Coronary artery (tissue), 2 donors: Measurements from ENCODE around the gene FCMR.

Experiments used
- DNase-seq: peaks from one replicate; pipeline ENCODE4 v3.0.0-alpha.2; 2017; ENCODE audit warnings: low spot score
- H3K27ac ChIP-seq, 2 donors: fragments of 200-600 bp; sonication (generic); one replicate each; pipeline ENCODE4 v1.5.1; 2016 to 2019
- H3K4me3 ChIP-seq: fragments of 200-600 bp; sonication (generic); 2 replicates; pipeline ENCODE4 v1.5.1; 2016; ENCODE audit warnings: mild to moderate bottlenecking, moderate library complexity
- TF ChIP-seq, protein P1 (sequence below): fragments of 200-600 bp; sonication (generic); IDR thresholded peaks from one replicate; pipeline ENCODE4 v1.5.1; 2019; ENCODE audit warnings: antibody characterized with exemption

FCMR gene

DNA sequence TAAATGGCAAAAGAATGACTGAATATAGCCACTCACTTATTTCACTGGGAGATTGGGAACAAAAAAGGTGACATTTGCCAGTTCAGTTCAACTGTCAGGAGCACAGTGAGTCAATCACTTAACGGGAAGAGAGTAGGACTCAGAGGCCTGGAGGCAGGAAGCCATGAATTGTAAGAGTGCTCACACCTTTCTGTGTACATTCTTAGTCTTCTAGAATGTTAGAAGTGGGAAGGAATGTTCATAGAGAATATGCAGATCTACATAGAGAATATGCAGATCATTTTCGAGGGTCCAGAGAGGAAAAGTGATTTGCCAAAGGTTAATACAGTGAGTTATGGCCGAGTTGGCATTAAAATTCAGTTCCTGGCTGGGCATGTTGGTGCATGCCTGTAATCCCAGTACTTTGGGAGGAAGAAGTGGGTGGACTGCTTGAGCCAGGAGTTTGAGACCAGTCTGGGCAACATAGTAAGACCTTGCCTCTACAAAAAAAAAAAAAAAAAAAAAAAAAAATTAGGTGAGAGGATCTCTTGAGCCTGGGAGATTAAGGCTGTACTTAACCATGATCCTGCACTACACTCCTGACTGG is 48.0 kb downstream of the FCMR start:
- no peak overlapping the region for H3K27ac ChIP-seq
- DNase-seq: no peak
- TF ChIP-seq, protein P1, sequence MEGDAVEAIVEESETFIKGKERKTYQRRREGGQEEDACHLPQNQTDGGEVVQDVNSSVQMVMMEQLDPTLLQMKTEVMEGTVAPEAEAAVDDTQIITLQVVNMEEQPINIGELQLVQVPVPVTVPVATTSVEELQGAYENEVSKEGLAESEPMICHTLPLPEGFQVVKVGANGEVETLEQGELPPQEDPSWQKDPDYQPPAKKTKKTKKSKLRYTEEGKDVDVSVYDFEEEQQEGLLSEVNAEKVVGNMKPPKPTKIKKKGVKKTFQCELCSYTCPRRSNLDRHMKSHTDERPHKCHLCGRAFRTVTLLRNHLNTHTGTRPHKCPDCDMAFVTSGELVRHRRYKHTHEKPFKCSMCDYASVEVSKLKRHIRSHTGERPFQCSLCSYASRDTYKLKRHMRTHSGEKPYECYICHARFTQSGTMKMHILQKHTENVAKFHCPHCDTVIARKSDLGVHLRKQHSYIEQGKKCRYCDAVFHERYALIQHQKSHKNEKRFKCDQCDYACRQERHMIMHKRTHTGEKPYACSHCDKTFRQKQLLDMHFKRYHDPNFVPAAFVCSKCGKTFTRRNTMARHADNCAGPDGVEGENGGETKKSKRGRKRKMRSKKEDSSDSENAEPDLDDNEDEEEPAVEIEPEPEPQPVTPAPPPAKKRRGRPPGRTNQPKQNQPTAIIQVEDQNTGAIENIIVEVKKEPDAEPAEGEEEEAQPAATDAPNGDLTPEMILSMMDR: no peak
- H3K4me3 ChIP-seq: no peak overlapping the region

DNA sequence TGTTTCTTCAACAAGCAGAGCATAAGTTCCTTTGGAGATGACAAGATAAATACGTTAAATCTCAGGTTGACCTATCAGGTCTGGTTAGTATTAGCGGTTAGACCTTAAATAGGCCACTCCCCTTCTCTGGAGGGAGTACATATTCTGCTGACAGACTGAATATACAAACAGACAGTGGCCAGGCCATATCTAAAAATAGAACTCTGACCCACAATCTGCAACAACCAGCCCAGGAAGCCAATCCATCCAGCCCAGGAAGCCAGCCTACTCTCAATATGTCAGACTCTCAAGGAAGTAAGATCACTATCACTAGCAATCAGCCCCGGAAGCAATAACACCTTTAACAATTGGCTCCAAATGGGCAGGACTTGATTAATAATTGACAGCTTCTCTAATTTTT is 49.6 kb downstream of the FCMR start:
- H3K27ac ChIP-seq: no peak overlapping the region

DNA sequence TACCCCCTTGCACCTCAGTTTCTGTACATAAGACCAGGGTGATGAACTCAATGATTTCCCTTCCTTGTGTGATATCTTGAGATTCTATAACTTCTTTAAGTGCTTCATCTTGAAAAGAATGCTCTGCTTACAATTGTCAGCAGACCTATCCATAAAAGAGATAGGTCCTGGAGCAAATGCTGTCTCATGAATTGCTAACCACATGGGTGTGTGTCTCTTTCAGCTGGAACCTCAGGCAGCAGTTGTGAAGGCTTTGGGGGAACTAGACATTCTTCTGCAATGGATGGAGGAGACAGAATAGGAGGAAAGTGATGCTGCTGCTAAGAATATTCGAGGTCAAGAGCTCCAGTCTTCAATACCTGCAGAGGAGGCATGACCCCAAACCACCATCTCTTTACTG is 53.5 kb downstream of the FCMR start:
- no peak overlapping the region for H3K4me3 ChIP-seq
- H3K27ac ChIP-seq: no peak overlapping the region
- DNase-seq: no peak
- TF ChIP-seq, protein P1: no peak

More for the DNA sequence above, 49.6 kb downstream of the FCMR start:
- no peak overlapping the region for H3K4me3 ChIP-seq
- TF ChIP-seq, protein P1: no peak
- DNase-seq: no peak

DNA sequence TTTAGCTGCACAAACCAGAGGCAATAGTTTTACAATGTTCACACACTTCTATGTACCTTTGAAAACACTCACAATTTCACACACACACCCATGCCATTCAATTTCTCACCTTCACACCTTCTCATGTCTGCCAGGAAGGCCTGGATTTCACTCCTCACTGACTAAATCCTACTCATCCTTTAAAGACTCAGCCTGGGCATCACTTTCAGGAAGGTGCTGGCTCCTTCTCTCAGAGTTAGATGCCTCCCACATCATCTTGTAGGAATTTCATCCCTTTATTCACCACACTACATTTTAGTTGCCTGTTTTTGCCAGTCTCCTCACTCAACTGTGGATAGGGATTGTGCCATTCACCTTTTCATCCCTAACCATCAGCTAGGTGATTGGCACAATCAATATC is 54.0 kb downstream of the FCMR start:
- no peak overlapping the region for H3K27ac ChIP-seq
- no peak overlapping the region for H3K4me3 ChIP-seq
- DNase-seq: no peak
- TF ChIP-seq, protein P1: no peak

- TF ChIP-seq, protein P1: no peak
- Histone ChIP-seq H3K27ac (no peak overlapping the region), H3K4me3 (no peak overlapping the region)
- DNase-seq: no peak
Measured at GRCh38 chr1:206867239-206867638, 54.5 kb downstream of the FCMR start.

- H3K27ac ChIP-seq: no peak overlapping the region
- H3K4me3 ChIP-seq: no peak overlapping the region
- TF ChIP-seq, protein P1: no peak
- no peak for DNase-seq
Measured at GRCh38 chr1:206866062-206866461, 55.7 kb downstream of the FCMR start.

- DNase-seq: no peak
- TF ChIP-seq, protein P1: no peak
- Histone ChIP-seq H3K27ac (no peak within 1 kb of the TSS), H3K4me3 (no peak within 1 kb of the TSS)
Measured at GRCh38 chr1:206864939-206865671, 56.6 kb downstream of the FCMR start, which contains the start of gene IL20. Gene IL20 (plus strand): TSS chr1:206865623. CDS start chr1:206865853, 230 bp downstream.
